NB4 (cell line): ENCODE results near the gene GPR3.

Experiments
- MYC ChIP-seq: IDR thresholded peaks from 2 replicates; pipeline ENCODE4 v1.6.1; 2011; ENCODE audit warnings: low read depth, low read length
- POLR2A ChIP-seq: IDR thresholded peaks from 2 replicates; pipeline ENCODE4 v1.6.1; 2011; ENCODE audit warnings: mild to moderate bottlenecking; ENCODE audit not compliant: insufficient read length; ENCODE audit errors: extremely low read depth
- TF ChIP-seq, protein P1 (sequence below): IDR thresholded peaks from one replicate; pipeline ENCODE4 v1.5.1; 2012; ENCODE audit warnings: low read depth, low read length
- TF ChIP-seq, protein P2 (sequence below): IDR thresholded peaks from 2 replicates; pipeline ENCODE4 v1.6.1; 2011; ENCODE audit warnings: low read depth, low read length

DNA sequence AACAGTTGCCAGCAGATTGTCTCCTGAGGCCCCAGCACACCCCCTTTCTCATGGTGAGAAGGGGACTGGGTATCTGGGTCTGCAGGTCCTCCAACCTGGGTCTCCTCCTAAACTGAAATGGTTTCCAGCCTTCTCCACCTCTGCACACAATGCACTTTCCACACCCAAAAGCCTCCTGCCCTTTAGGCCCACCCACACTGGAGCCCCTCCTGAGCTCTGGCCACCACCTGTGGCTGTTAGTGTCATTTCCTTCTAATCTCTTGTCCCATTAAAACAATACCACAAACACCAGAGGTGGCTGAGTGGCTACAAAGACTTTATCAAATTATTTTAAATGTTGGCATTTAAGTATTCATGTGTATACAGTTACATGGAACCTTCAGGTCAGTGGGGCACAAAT, 11.5 kb downstream of the GPR3 start:
- TF ChIP-seq, protein P1, sequence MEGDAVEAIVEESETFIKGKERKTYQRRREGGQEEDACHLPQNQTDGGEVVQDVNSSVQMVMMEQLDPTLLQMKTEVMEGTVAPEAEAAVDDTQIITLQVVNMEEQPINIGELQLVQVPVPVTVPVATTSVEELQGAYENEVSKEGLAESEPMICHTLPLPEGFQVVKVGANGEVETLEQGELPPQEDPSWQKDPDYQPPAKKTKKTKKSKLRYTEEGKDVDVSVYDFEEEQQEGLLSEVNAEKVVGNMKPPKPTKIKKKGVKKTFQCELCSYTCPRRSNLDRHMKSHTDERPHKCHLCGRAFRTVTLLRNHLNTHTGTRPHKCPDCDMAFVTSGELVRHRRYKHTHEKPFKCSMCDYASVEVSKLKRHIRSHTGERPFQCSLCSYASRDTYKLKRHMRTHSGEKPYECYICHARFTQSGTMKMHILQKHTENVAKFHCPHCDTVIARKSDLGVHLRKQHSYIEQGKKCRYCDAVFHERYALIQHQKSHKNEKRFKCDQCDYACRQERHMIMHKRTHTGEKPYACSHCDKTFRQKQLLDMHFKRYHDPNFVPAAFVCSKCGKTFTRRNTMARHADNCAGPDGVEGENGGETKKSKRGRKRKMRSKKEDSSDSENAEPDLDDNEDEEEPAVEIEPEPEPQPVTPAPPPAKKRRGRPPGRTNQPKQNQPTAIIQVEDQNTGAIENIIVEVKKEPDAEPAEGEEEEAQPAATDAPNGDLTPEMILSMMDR = no peak
- no peak for TF ChIP-seq POLR2A
- TF ChIP-seq, protein P2, sequence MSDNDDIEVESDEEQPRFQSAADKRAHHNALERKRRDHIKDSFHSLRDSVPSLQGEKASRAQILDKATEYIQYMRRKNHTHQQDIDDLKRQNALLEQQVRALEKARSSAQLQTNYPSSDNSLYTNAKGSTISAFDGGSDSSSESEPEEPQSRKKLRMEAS = no peak
- TF ChIP-seq MYC = no peak
